Activated T-helper 1 cell treated with Interleukin-2 at 50 U/mL for 16 hours (primary cell): ENCODE measurements around the gene ATP5PD.

ENCODE experiments used
- DNase-seq: peaks from one replicate; pipeline ENCODE4 v3.0.0-alpha.2; 2020; ENCODE audit warnings: low read depth

The ATP5PD gene

GRCh38 chr17:74994440-74994839 is 52.3 kb downstream of the ATP5PD start:
- DNase-seq: no peak

GRCh38 chr17:74992223-74992622 is 54.5 kb downstream of the ATP5PD start:
- DNase-seq: no peak

DNA sequence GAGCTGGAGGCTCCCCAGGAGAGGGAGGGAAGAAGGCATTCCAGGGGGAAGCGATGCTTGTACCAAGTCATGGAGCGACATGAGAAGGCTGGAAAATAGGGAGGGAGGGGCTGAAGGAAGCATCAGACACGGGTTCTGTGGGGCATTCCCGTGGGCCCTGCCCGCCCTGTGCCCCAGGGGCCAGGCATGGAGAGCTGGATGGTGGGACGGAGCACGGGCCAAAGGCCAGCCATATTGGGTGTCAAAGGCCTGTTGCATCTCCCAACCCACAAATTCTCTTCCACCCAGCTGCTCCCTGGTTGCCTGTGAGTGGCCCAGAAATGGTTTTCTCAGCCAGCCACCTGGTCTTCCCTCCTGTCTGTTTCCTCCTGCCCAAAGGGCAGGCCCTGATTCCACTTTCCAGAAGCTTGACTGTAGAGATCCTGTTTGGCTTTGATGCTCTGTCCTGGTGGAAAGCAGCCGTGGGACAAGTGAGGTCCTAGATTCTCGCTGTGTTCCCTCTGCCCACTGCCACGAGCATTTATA is 56.1 kb downstream of the ATP5PD start:
- DNase-seq: no peak
